Endometrium (tissue), 2 donors: ENCODE results near the gene TOMM5.
"Not testable (repeated sequence)": the region's sequence is repeated elsewhere in the genome, so short reads cannot be mapped to it uniquely, and the experiment has no call there.

Experiments used
- FAIRE-seq: peaks from 2 replicates; lab custom pipeline; 2012; peaks lifted over from hg19 to GRCh38; lab: Jason Lieb, UNC
- donor health status: control.
- donor health status: control.

TOMM5 gene

GRCh38 chr9:37611014-37611413, 18.6 kb upstream of the TOMM5 start:
- no peak for FAIRE-seq

- FAIRE-seq = no peak
Measured at GRCh38 chr9:37609735-37610397, 17.5 kb upstream of the TOMM5 start.

- no peak for FAIRE-seq
Measured at GRCh38 chr9:37608250-37608649, 15.9 kb upstream of the TOMM5 start.

GRCh38 chr9:37604296-37604695, 11.9 kb upstream of the TOMM5 start:
- no peak for FAIRE-seq

- FAIRE-seq = no peak
Measured at GRCh38 chr9:37602817-37603216, 10.4 kb upstream of the TOMM5 start.

GRCh38 chr9:37602061-37602460, 9.7 kb upstream of the TOMM5 start:
- not testable (repeated sequence) for FAIRE-seq

- FAIRE-seq = no peak
Measured at GRCh38 chr9:37596504-37596903, 4.1 kb upstream of the TOMM5 start.

GRCh38 chr9:37593883-37594448, 1.6 kb upstream of the TOMM5 start:
- FAIRE-seq = no peak

GRCh38 chr9:37587521-37587920, 4.9 kb downstream of the TOMM5 start:
- FAIRE-seq = no peak

GRCh38 chr9:37583522-37584121, 8.8 kb downstream of the TOMM5 start:
- FAIRE-seq = no peak

GRCh38 chr9:37582548-37583157, 9.7 kb downstream of the TOMM5 start:
- FAIRE-seq = peak; percentile 90

GRCh38 chr9:37575921-37576721, 16.3 kb downstream of the TOMM5 start, which contains the start of gene FBXO10:
Gene FBXO10, minus strand, starts transcription at chr9:37576380. Its CDS starts 34,612 bp downstream, at chr9:37541768.
- FAIRE-seq = no peak

- no peak for FAIRE-seq
Measured at GRCh38 chr9:37575511-37575914, 16.9 kb downstream of the TOMM5 start.

- no peak for FAIRE-seq
Measured at GRCh38 chr9:37575001-37575400, 17.4 kb downstream of the TOMM5 start.

- FAIRE-seq = no peak
Measured at GRCh38 chr9:37574241-37574721, 18.1 kb downstream of the TOMM5 start.

GRCh38 chr9:37571282-37571681, 21.1 kb downstream of the TOMM5 start:
- FAIRE-seq = no peak

- FAIRE-seq = no peak
Measured at GRCh38 chr9:37566716-37567115, 25.7 kb downstream of the TOMM5 start.

GRCh38 chr9:37565661-37566618, 26.5 kb downstream of the TOMM5 start:
- FAIRE-seq = no peak

- no peak for FAIRE-seq
Measured at GRCh38 chr9:37564916-37565315, 27.5 kb downstream of the TOMM5 start.

GRCh38 chr9:37563806-37564513, 28.4 kb downstream of the TOMM5 start:
- FAIRE-seq = no peak
